Measurements from ENCODE around the gene UNC79.

UNC79 gene

GRCh38 chr14:93669632-93670031 is 238.9 kb downstream of the UNC79 start:
- no peak for DNase-seq
- no peaks in the 10 kb centered on the region for H3K9me3 ChIP-seq (replicated peaks; ENCODE audit: insufficient read depth, low read length)
- TF ChIP-seq EZH2 (optimal IDR thresholded peaks at IDR 0.05; ENCODE audit: low read depth, low read length) = no peak
- TF ChIP-seq, protein P1, sequence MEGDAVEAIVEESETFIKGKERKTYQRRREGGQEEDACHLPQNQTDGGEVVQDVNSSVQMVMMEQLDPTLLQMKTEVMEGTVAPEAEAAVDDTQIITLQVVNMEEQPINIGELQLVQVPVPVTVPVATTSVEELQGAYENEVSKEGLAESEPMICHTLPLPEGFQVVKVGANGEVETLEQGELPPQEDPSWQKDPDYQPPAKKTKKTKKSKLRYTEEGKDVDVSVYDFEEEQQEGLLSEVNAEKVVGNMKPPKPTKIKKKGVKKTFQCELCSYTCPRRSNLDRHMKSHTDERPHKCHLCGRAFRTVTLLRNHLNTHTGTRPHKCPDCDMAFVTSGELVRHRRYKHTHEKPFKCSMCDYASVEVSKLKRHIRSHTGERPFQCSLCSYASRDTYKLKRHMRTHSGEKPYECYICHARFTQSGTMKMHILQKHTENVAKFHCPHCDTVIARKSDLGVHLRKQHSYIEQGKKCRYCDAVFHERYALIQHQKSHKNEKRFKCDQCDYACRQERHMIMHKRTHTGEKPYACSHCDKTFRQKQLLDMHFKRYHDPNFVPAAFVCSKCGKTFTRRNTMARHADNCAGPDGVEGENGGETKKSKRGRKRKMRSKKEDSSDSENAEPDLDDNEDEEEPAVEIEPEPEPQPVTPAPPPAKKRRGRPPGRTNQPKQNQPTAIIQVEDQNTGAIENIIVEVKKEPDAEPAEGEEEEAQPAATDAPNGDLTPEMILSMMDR (IDR thresholded peaks at IDR 0.05; ENCODE audit: low read length) = no peak
- TF ChIP-seq EZH2phosphoT487 (IDR thresholded peaks at IDR 0.05; ENCODE audit: low read length) = no peak
- no peaks in the 10 kb centered on the region for H3K79me2 ChIP-seq (ENCODE audit: low read length)
- no peaks in the 10 kb centered on the region for H3K27me3 ChIP-seq (replicated peaks; ENCODE audit: insufficient read depth, low read length)
- H4K20me1 ChIP-seq (ENCODE audit: insufficient read depth, low read length) = no peaks in the 10 kb centered on the region
- H3K36me3 ChIP-seq (replicated peaks; ENCODE audit: insufficient read depth, low read length) = no peaks in the 10 kb centered on the region
- no peaks in the 10 kb centered on the region for H3K4me1 ChIP-seq (ENCODE audit: low read length)
- no peak overlapping the region for H3K27ac ChIP-seq (ENCODE audit: low read length)
- no peak overlapping the region for H3K4me2 ChIP-seq (ENCODE audit: low read depth, low read length)
- H2AFZ ChIP-seq (ENCODE audit: low read length) = no peak overlapping the region
- H3K4me3 ChIP-seq (ENCODE audit: low read length) = no peak overlapping the region
- H3K9me2 ChIP-seq (replicated peaks; ENCODE audit: insufficient read depth, low read length) = no peaks in the 10 kb centered on the region
- no peak overlapping the region for H3K9ac ChIP-seq (ENCODE audit: low read length)
- H3F3A ChIP-seq (ENCODE audit: insufficient read depth, low read length) = no peaks in the 10 kb centered on the region

- TF ChIP-seq EZH2 (optimal IDR thresholded peaks at IDR 0.05; ENCODE audit: low read depth, low read length) (no peak), EZH2phosphoT487 (IDR thresholded peaks at IDR 0.05; ENCODE audit: low read length) (no peak)
- TF ChIP-seq, protein P1 (IDR thresholded peaks at IDR 0.05; ENCODE audit: low read length) = no peak
- no peaks in the 10 kb centered on the region for H3K9me2 ChIP-seq (replicated peaks; ENCODE audit: insufficient read depth, low read length)
- H3F3A ChIP-seq (ENCODE audit: insufficient read depth, low read length) = no peaks in the 10 kb centered on the region
- H3K27me3 ChIP-seq (replicated peaks; ENCODE audit: insufficient read depth, low read length) = no peaks in the 10 kb centered on the region
- H3K4me2 ChIP-seq (ENCODE audit: low read depth, low read length) = no peak overlapping the region
- no peaks in the 10 kb centered on the region for H3K9me3 ChIP-seq (replicated peaks; ENCODE audit: insufficient read depth, low read length)
- no peak overlapping the region for H3K9ac ChIP-seq (ENCODE audit: low read length)
- no peaks in the 10 kb centered on the region for H3K36me3 ChIP-seq (replicated peaks; ENCODE audit: insufficient read depth, low read length)
- H2AFZ ChIP-seq (ENCODE audit: low read length) = no peak overlapping the region
- H3K27ac ChIP-seq (ENCODE audit: low read length) = no peak overlapping the region
- H3K4me3 ChIP-seq (ENCODE audit: low read length) = no peak overlapping the region
- H4K20me1 ChIP-seq (ENCODE audit: insufficient read depth, low read length) = no peaks in the 10 kb centered on the region
- no peaks in the 10 kb centered on the region for H3K4me1 ChIP-seq (ENCODE audit: low read length)
- no peak for DNase-seq
- no peaks in the 10 kb centered on the region for H3K79me2 ChIP-seq (ENCODE audit: low read length)
Observed at GRCh38 chr14:93674343-93674742, 243.6 kb downstream of the UNC79 start.

DNA sequence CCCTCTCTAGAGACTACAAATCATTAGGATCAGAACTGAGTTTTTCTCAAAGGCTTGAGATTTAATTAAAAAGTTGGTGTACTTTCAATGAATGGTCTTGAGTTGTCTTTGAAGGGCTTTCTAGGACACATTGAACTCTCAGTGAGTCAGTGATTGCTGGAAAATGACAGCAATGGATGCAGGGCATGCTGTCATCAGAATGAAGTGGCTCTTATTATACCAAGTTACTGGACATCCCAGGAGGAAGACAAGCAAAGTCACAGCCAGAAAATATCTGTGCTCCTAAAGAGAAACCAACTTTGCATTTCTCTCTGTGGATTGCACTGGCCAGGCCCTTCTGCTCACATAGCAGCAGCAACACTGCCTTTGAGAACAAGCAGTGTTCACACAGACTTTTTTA is 244.9 kb downstream of the UNC79 start:
- TF ChIP-seq EZH2 (optimal IDR thresholded peaks at IDR 0.05; ENCODE audit: low read depth, low read length) = no peak
- TF ChIP-seq EZH2phosphoT487 (IDR thresholded peaks at IDR 0.05; ENCODE audit: low read length) = no peak
- TF ChIP-seq, protein P1 (IDR thresholded peaks at IDR 0.05; ENCODE audit: low read length) = no peak
- Histone ChIP-seq H4K20me1 (ENCODE audit: insufficient read depth, low read length) (no peaks in the 10 kb centered on the region), H3K27ac (ENCODE audit: low read length) (no peak overlapping the region), H3K4me2 (ENCODE audit: low read depth, low read length) (no peak overlapping the region), H3K79me2 (ENCODE audit: low read length) (no peaks in the 10 kb centered on the region), H3K9me2 (replicated peaks; ENCODE audit: insufficient read depth, low read length) (no peaks in the 10 kb centered on the region), H3K9ac (ENCODE audit: low read length) (no peak overlapping the region), H3K9me3 (replicated peaks; ENCODE audit: insufficient read depth, low read length) (no peaks in the 10 kb centered on the region), H3K4me3 (ENCODE audit: low read length) (no peak overlapping the region), H3K4me1 (ENCODE audit: low read length) (no peaks in the 10 kb centered on the region), H3K27me3 (replicated peaks; ENCODE audit: insufficient read depth, low read length) (no peaks in the 10 kb centered on the region), H2AFZ (ENCODE audit: low read length) (no peak overlapping the region), H3F3A (ENCODE audit: insufficient read depth, low read length) (no peaks in the 10 kb centered on the region), H3K36me3 (replicated peaks; ENCODE audit: insufficient read depth, low read length) (no peaks in the 10 kb centered on the region)
- no peak for DNase-seq
